Measurements from ENCODE around the gene GRB2.
"Not testable (repeated sequence)": the region's sequence is repeated elsewhere in the genome, so short reads cannot be mapped to it uniquely, and the experiment has no call there.

Gene GRB2

GRCh38 chr17:75405365-75406221, at the start of gene GRB2:
Gene GRB2, minus strand, starts transcription at chr17:75405678. Its CDS starts 12,050 bp downstream, at chr17:75393628.
- Histone ChIP-seq H3K36me3 (peaks cover 4% of the 10 kb centered on the region), H3K27ac (peak within 1 kb of the TSS; percentile 99), H3K4me1 (peaks cover 46% of the 10 kb centered on the region), H3K9ac (peak within 1 kb of the TSS; percentile 100), H3K9me3 (no peaks in the 10 kb centered on the region), H3K27me3 (no peaks in the 10 kb centered on the region), H4K20me1 (peaks cover 48% of the 10 kb centered on the region), H3K4me2 (peak within 1 kb of the TSS; percentile 88), H3K4me3 (peak within 1 kb of the TSS; percentile 98)
- no peak for TF ChIP-seq Cebpa-rat (IDR thresholded peaks at IDR 0.05)

DNA sequence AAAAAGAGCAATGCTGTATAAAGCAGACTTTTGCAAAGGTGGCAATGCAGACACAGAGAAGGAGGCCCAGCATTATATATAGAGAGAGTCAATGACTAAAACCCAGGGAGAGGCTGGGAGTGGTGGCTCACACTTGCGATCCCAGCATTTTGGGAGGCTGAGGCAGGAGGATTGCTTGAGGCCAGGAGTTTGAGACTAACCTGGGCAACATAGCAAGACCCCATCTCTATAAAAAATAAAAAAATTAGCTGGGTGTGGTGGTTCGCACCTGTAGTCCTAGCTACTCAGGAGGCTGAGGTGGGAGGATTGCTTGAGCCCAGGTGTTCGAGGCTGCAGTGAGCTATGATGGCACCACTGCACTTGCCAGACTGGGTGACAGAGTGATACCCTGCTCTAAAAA, 49.2 kb upstream of the GRB2 start:
- Histone ChIP-seq H3K27ac (peak overlapping the region; percentile 97), H3K4me2 (peak overlapping the region; percentile 90), H3K4me1 (peaks cover 78% of the 10 kb centered on the region)

GRCh38 chr17:75454193-75454592, 48.7 kb upstream of the GRB2 start:
- H3K27me3 ChIP-seq: no peaks in the 10 kb centered on the region
- TF ChIP-seq Cebpa-rat (IDR thresholded peaks at IDR 0.05): no peak
- no peak overlapping the region for H3K4me3 ChIP-seq
- peaks cover 75% of the 10 kb centered on the region for H3K4me1 ChIP-seq
- H3K4me2 ChIP-seq: peak overlapping the region; percentile 90
- H3K9me3 ChIP-seq: no peaks in the 10 kb centered on the region
- H4K20me1 ChIP-seq: no peaks in the 10 kb centered on the region
- H3K36me3 ChIP-seq: no peaks in the 10 kb centered on the region
- H3K9ac ChIP-seq: peak overlapping the region; percentile 16; the same call in 1 of the 2 replicates
- H3K27ac ChIP-seq: peak overlapping the region; percentile 97; the same call in 1 of the 2 replicates

More for the DNA sequence above, 49.2 kb upstream of the GRB2 start:
- H3K4me3 ChIP-seq, H3K9ac ChIP-seq, H3K27me3 ChIP-seq, H4K20me1 ChIP-seq, H3K36me3 ChIP-seq, H3K9me3 ChIP-seq: not testable (repeated sequence)

GRCh38 chr17:75450270-75450669, 44.8 kb upstream of the GRB2 start:
- no peaks in the 10 kb centered on the region for H3K36me3 ChIP-seq
- no peaks in the 10 kb centered on the region for H3K27me3 ChIP-seq
- peaks cover 50% of the 10 kb centered on the region for H3K4me1 ChIP-seq
- H3K9ac ChIP-seq: no peak overlapping the region
- no peaks in the 10 kb centered on the region for H4K20me1 ChIP-seq
- H3K27ac ChIP-seq: no peak overlapping the region
- H3K4me2 ChIP-seq: no peak overlapping the region
- no peak overlapping the region for H3K4me3 ChIP-seq
- TF ChIP-seq Cebpa-rat (IDR thresholded peaks at IDR 0.05): no peak
- H3K9me3 ChIP-seq: no peaks in the 10 kb centered on the region

DNA sequence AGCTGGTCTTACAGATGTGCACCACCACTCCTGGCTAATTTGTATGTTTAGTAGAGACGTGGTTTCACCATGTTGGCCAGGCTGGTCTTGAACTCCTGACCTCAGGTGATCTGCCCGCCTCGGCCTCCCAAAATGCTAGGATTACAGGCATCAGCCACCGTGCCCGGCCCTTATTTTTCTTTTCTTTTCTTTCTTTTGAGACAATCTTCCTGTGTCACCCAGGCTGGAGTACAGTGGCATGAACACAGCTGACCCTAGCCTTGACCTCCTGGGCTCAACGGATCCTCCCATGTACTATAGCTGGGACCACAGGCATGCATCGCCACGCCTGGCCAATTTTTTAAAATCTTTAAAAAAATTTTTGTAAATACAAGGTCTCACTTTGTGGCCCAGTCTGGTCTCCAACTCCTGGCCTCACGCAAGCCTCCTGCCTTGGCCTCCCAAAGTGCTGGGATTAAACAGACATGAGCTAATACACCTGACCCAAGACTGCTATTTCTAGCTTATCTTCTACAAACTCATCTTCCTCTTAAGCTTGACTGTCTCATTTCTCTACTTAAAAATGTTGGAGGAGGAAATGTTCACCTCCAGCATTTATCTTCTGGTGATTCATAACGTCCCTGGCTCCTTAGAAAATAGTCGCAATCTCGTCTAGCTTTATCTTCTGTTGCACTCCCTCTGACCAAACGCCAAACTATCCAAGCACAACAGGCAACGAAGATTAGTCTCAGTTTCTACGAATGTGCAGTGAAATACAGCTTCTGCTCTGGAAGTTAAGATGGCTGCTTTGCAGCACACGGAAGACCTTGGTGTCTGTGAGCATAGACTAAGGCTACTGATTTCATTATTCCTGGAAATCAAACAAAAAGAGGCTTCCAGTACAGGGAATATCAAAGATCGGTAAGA, 42.7 kb upstream of the GRB2 start:
- Histone ChIP-seq H3K9ac (no peak overlapping the region), H3K4me2 (no peak overlapping the region), H3K4me3 (no peak overlapping the region)

GRCh38 chr17:75445896-75446295, 40.4 kb upstream of the GRB2 start:
- peaks cover 51% of the 10 kb centered on the region for H3K4me1 ChIP-seq
- not testable (repeated sequence) for H3K36me3 ChIP-seq, H3K4me2 ChIP-seq, H3K27ac ChIP-seq, H3K9ac ChIP-seq, H3K9me3 ChIP-seq, H3K27me3 ChIP-seq, H4K20me1 ChIP-seq, H3K4me3 ChIP-seq

More for the DNA sequence above, 42.7 kb upstream of the GRB2 start:
- H3K27me3 ChIP-seq: no peaks in the 10 kb centered on the region
- peaks cover 47% of the 10 kb centered on the region for H3K4me1 ChIP-seq
- no peaks in the 10 kb centered on the region for H3K36me3 ChIP-seq
- no peaks in the 10 kb centered on the region for H3K9me3 ChIP-seq
- H3K27ac ChIP-seq: no peak overlapping the region
- H4K20me1 ChIP-seq: no peaks in the 10 kb centered on the region
- no peak for TF ChIP-seq Cebpa-rat (IDR thresholded peaks at IDR 0.05)

- TF ChIP-seq Cebpa-rat (IDR thresholded peaks at IDR 0.05): no peak
- Histone ChIP-seq H3K27ac (no peak overlapping the region), H3K4me1 (peaks cover 51% of the 10 kb centered on the region), H3K36me3 (no peaks in the 10 kb centered on the region), H4K20me1 (no peaks in the 10 kb centered on the region), H3K9me3 (no peaks in the 10 kb centered on the region), H3K9ac (no peak overlapping the region), H3K27me3 (no peaks in the 10 kb centered on the region), H3K4me2 (no peak overlapping the region), H3K4me3 (no peak overlapping the region)
These were observed 39.8 kb upstream of the GRB2 start for GRCh38 chr17:75445296-75445695.

GRCh38 chr17:75442168-75443103, 37.0 kb upstream of the GRB2 start:
- no peak overlapping the region for H3K4me3 ChIP-seq
- no peak for TF ChIP-seq Cebpa-rat (IDR thresholded peaks at IDR 0.05)
- peak overlapping the region; percentile 24; the same call in 1 of the 2 replicates for H3K27ac ChIP-seq
- no peaks in the 10 kb centered on the region for H3K9me3 ChIP-seq
- H3K27me3 ChIP-seq: no peaks in the 10 kb centered on the region
- no peak overlapping the region for H3K9ac ChIP-seq
- no peak overlapping the region for H3K4me2 ChIP-seq
- H4K20me1 ChIP-seq: no peaks in the 10 kb centered on the region
- H3K4me1 ChIP-seq: peaks cover 44% of the 10 kb centered on the region
- no peaks in the 10 kb centered on the region for H3K36me3 ChIP-seq
